Caco-2 (cell line): ENCODE measurements around the gene HMHB1. TPM values are rescaled to one million over a fixed set of nuclear protein-coding genes. Genes with fewer than 3 reads are reported as not detected.

Experiments used
- BruUV-seq: library from RNA; stranded (reverse); fragments of 400-500 nt; replicated peaks from 2 replicates; lab custom pipeline; 2021; lab: Mats Ljungman, UMichigan
- CTCF ChIA-PET: fragments of 300-600 bp; sonication (Branson Sonifier 250); formaldehyde crosslinking; loops from one replicate; lab custom pipeline; 2022; ENCODE audit warnings: antibody characterized with exemption; lab: Charles Lee
- POLR2A ChIA-PET: fragments of 300-600 bp; sonication (Branson Sonifier 250); formaldehyde crosslinking; loops from one replicate; lab custom pipeline; 2022; ENCODE audit warnings: antibody characterized with exemption; lab: Charles Lee
- DNase-seq, 2 experiments: peaks; one replicate each; pipeline versions ENCODE4 v3.0.0 to v3.0.0-alpha.2; 2020 to 2022
- H3K27me3 ChIP-seq: replicated peaks from 2 replicates; pipeline ENCODE4 v1.6.0; 2011; ENCODE audit warnings: low read length; ENCODE audit not compliant: control insufficient read depth, insufficient read depth
- H3K36me3 ChIP-seq: 2 replicates; pipeline ENCODE4 v1.5.1; 2011; ENCODE audit warnings: low read length; ENCODE audit not compliant: control insufficient read depth, insufficient read depth
- H3K4me1 ChIP-seq: fragments of 250-450 bp; sonication (Bioruptor Pico); 2 replicates; pipeline ENCODE4 v1.5.1; 2020; ENCODE audit warnings: mild to moderate bottlenecking
- H3K4me3 ChIP-seq: 2 replicates; pipeline ENCODE4 v1.5.1; 2011; ENCODE audit warnings: low read depth, mild to moderate bottlenecking, control low read depth, low read length
- H3K9me3 ChIP-seq: fragments of 250-450 bp; sonication (Bioruptor Pico); 2 replicates; pipeline ENCODE4 v1.5.1; 2020; ENCODE audit warnings: mild to moderate bottlenecking, moderate library complexity
- H3K27ac Mint-ChIP-seq: one replicate; pipeline ENCODE4 v1.8.0; 2022; ENCODE audit warnings: mixed read lengths; ENCODE audit not compliant: unreplicated experiment
- H3K27me3 Mint-ChIP-seq: one replicate; pipeline ENCODE4 v1.8.0; 2022; ENCODE audit warnings: mixed read lengths; ENCODE audit not compliant: insufficient read depth, unreplicated experiment
- H3K36me3 Mint-ChIP-seq: one replicate; pipeline ENCODE4 v1.8.0; 2022; ENCODE audit warnings: mild to moderate bottlenecking, mixed read lengths; ENCODE audit not compliant: insufficient read depth, unreplicated experiment
- H3K4me1 Mint-ChIP-seq: one replicate; pipeline ENCODE4 v1.8.0; 2022; ENCODE audit warnings: low read depth, mixed read lengths; ENCODE audit not compliant: unreplicated experiment
- H3K4me3 Mint-ChIP-seq: one replicate; pipeline ENCODE4 v1.8.0; 2022; ENCODE audit warnings: mild to moderate bottlenecking, moderate library complexity, mixed read lengths; ENCODE audit not compliant: unreplicated experiment
- H3K9me3 Mint-ChIP-seq: one replicate; pipeline ENCODE4 v1.8.0; 2022; ENCODE audit warnings: mixed read lengths; ENCODE audit not compliant: unreplicated experiment
- CTCF ChIP-seq, 2 experiments: fragments of 200-600 bp in 1 of 2; IDR thresholded peaks; 1 replicate in 1 of 2; 2 replicates in 1 of 2; pipeline versions ENCODE4 v1.5.1 to v1.8.0; 2011 to 2022; ENCODE audit warnings: antibody characterized with exemption in 1 of 2, control low read depth in 1 of 2, inconsistent platforms in 1 of 2, low read depth in 1 of 2, low read length in 1 of 2, mild to moderate bottlenecking in 1 of 2, moderate library complexity in 1 of 2; ENCODE audit not compliant: insufficient read depth in 1 of 2, severe bottlenecking in 1 of 2, unreplicated experiment in 1 of 2
- intact Hi-C: fragments of 100-400 bp; cut with micrococcal nuclease; formaldehyde crosslinking; loops from one replicate; pipeline ENCODE4 v1.10.0; 2022; ENCODE audit not compliant: unreplicated experiment
- total RNA-seq: library from RNA; stranded (reverse); gene quantifications from 2 replicates; pipeline ENCODE4 v1.2.3, GENCODE V29; 2022

HMHB1 gene
- total RNA-seq, 1 experiment from 2014 or later, result not detected

GRCh38 chr5:143819716-143820115 lies 7.8 kb downstream of the HMHB1 start:
- TF ChIP-seq CTCF (IDR thresholded peaks at IDR 0.05; ENCODE audit: insufficient read depth in 1 of 2, low read depth in 1 of 2, low read length in 1 of 2, severe bottlenecking in 1 of 2, unreplicated experiment in 1 of 2), result no peak
- intact Hi-C loops, result loop anchor here (10.0 kb wide), 4 partner anchors 115 to 325 kb away; no protein-coding TSS in a partner anchor
- H3K4me3 ChIP-seq, result no peak overlapping the region
- H3K4me1 ChIP-seq, result peaks cover 5% of the 10 kb centered on the region; the same call in 1 of the 2 replicates
- Mint-ChIP-seq H3K27me3 (no peaks in the 10 kb centered on the region), H3K36me3 (no peaks in the 10 kb centered on the region), H3K27ac (no peak overlapping the region), H3K9me3 (peaks cover 11% of the 10 kb centered on the region), H3K4me1 (peaks cover 6% of the 10 kb centered on the region), H3K4me3 (no peak overlapping the region)
- H3K36me3 ChIP-seq, result no peaks in the 10 kb centered on the region
- no TSS peak for BruUV-seq
- CTCF ChIA-PET, result no interaction called here
- POLR2A ChIA-PET, result no interaction called here
- DNase-seq, result no peak
- no peaks in the 10 kb centered on the region for H3K27me3 ChIP-seq
- no peaks in the 10 kb centered on the region for H3K9me3 ChIP-seq

GRCh38 chr5:143820451-143820850 lies 8.5 kb downstream of the HMHB1 start:
- Mint-ChIP-seq H3K27me3 (no peaks in the 10 kb centered on the region), H3K36me3 (no peaks in the 10 kb centered on the region), H3K9me3 (peaks cover 11% of the 10 kb centered on the region), H3K4me1 (peaks cover 6% of the 10 kb centered on the region), H3K27ac (no peak overlapping the region), H3K4me3 (no peak overlapping the region)
- Histone ChIP-seq H3K36me3 (no peaks in the 10 kb centered on the region), H3K4me1 (peaks cover 8% of the 10 kb centered on the region; the same call in 1 of the 2 replicates), H3K4me3 (no peak overlapping the region), H3K9me3 (no peaks in the 10 kb centered on the region), H3K27me3 (no peaks in the 10 kb centered on the region)
- no TSS peak for BruUV-seq
- ChIA-PET POLR2A (no interaction called here), CTCF (no interaction called here)
- TF ChIP-seq CTCF (IDR thresholded peaks at IDR 0.05; ENCODE audit: insufficient read depth in 1 of 2, low read depth in 1 of 2, low read length in 1 of 2, severe bottlenecking in 1 of 2, unreplicated experiment in 1 of 2), result no peak
- DNase-seq, result no peak
- intact Hi-C loops, result loop anchor here (10.0 kb wide), 4 partner anchors 116 to 324 kb away; no protein-coding TSS in a partner anchor

- POLR2A ChIA-PET, result no interaction called here
- no peaks in the 10 kb centered on the region for H3K36me3 ChIP-seq
- Mint-ChIP-seq H3K27ac (no peak overlapping the region), H3K36me3 (no peaks in the 10 kb centered on the region), H3K27me3 (no peaks in the 10 kb centered on the region), H3K4me1 (no peaks in the 10 kb centered on the region), H3K4me3 (no peak overlapping the region), H3K9me3 (no peaks in the 10 kb centered on the region)
- no peaks in the 10 kb centered on the region for H3K9me3 ChIP-seq
- CTCF ChIA-PET, result interaction anchor here (0.8 to 1.3 kb wide), 4 partner anchors 143 to 719 kb away, joined by 4 read pairs; no protein-coding TSS in a partner anchor
- intact Hi-C loops, result loop anchor here (1.0 to 10.0 kb wide), 9 partner anchors 120 to 902 kb away; partner anchors contain the start of gene NR3C1
- BruUV-seq, result no TSS peak
- peaks cover 8% of the 10 kb centered on the region; the same call in 1 of the 2 replicates for H3K4me1 ChIP-seq
- H3K27me3 ChIP-seq, result no peaks in the 10 kb centered on the region
- H3K4me3 ChIP-seq, result no peak overlapping the region
- DNase-seq, result peak; percentile 79 to 89
- TF ChIP-seq CTCF (IDR thresholded peaks at IDR 0.05; ENCODE audit: insufficient read depth in 1 of 2, low read depth in 1 of 2, low read length in 1 of 2, severe bottlenecking in 1 of 2, unreplicated experiment in 1 of 2), result peak; percentile 83 to 91
These were observed 13.1 kb downstream of the HMHB1 start for GRCh38 chr5:143824851-143825720.
